Left ventricle myocardium inferior (tissue), 1 donor: ENCODE measurements around the gene MSMB. TPM values are rescaled to one million over a fixed set of nuclear protein-coding genes. Genes with fewer than 3 reads are reported as not detected.

ENCODE experiments used
- DNase-seq: peaks from one replicate; pipeline ENCODE4 v3.0.0-alpha.2; 2020
- H3K27ac ChIP-seq: fragments of 200-600 bp; replicated peaks from 2 replicates; pipeline ENCODE4 v1.8.0; 2021
- H3K27me3 ChIP-seq: fragments of 200-600 bp; 2 replicates; pipeline ENCODE4 v1.8.0; 2021; ENCODE audit warnings: low read depth
- H3K36me3 ChIP-seq: fragments of 200-600 bp; 2 replicates; pipeline ENCODE4 v1.8.0; 2021
- H3K4me1 ChIP-seq: fragments of 200-600 bp; 2 replicates; pipeline ENCODE4 v1.8.0; 2021
- H3K4me3 ChIP-seq: fragments of 200-600 bp; 2 replicates; pipeline ENCODE4 v1.8.0; 2021; ENCODE audit warnings: mild to moderate bottlenecking, moderate library complexity
- H3K9me3 ChIP-seq: fragments of 200-600 bp; replicated peaks from 2 replicates; pipeline ENCODE4 v1.8.0; 2021
- CTCF ChIP-seq: fragments of 200-600 bp; IDR thresholded peaks from 2 replicates; pipeline ENCODE4 v1.8.0; 2021; ENCODE audit warnings: antibody characterized with exemption, mild to moderate bottlenecking, borderline replicate concordance
- intact Hi-C: fragments of 100-400 bp; cut with micrococcal nuclease; formaldehyde crosslinking; loops from one replicate; pipeline ENCODE4 v1.11.0; 2022
- total RNA-seq: library from RNA; stranded (reverse); fragmentation: NEBNext Ultra II Directional; extraction: Animal tissue kit (Norgen Biotek cat#: 25700); gene quantifications from one replicate; pipeline ENCODE4 v1.2.1, GENCODE V29; 2021
- donor health status: DM: no; HTN: yes; CAD: no; lungs with severe emphysema.

The MSMB gene
- total RNA-seq, 1 donor from 2014 or later = not detected

GRCh38 chr10:46048152-46048551, 2.1 kb upstream of the MSMB start:
- no peak for TF ChIP-seq CTCF
- no peak overlapping the region for H3K4me3 ChIP-seq
- H3K9me3 ChIP-seq = no peaks in the 10 kb centered on the region
- H3K27me3 ChIP-seq = peaks cover 68% of the 10 kb centered on the region
- no peak for DNase-seq
- H3K4me1 ChIP-seq = no peaks in the 10 kb centered on the region
- intact Hi-C loops = no loop called here
- no peak overlapping the region for H3K27ac ChIP-seq
- H3K36me3 ChIP-seq = no peaks in the 10 kb centered on the region

- Histone ChIP-seq H3K4me3 (no peak overlapping the region), H3K9me3 (no peaks in the 10 kb centered on the region), H3K27ac (no peak overlapping the region), H3K27me3 (peaks cover 33% of the 10 kb centered on the region), H3K36me3 (no peaks in the 10 kb centered on the region), H3K4me1 (no peaks in the 10 kb centered on the region)
- DNase-seq = no peak
- intact Hi-C loops = no loop called here
- TF ChIP-seq CTCF = no peak
Observed at GRCh38 chr10:46042527-46042926, 3.5 kb downstream of the MSMB start.

GRCh38 chr10:46040004-46040403, 6.1 kb downstream of the MSMB start:
- no peak for DNase-seq
- H3K4me3 ChIP-seq = no peak overlapping the region
- no peaks in the 10 kb centered on the region for H3K4me1 ChIP-seq
- peaks cover 21% of the 10 kb centered on the region for H3K27me3 ChIP-seq
- intact Hi-C loops = no loop called here
- no peaks in the 10 kb centered on the region for H3K9me3 ChIP-seq
- no peak for TF ChIP-seq CTCF
- no peaks in the 10 kb centered on the region for H3K36me3 ChIP-seq
- no peak overlapping the region for H3K27ac ChIP-seq

- Histone ChIP-seq H3K27me3 (peaks cover 18% of the 10 kb centered on the region), H3K4me1 (peaks cover 4% of the 10 kb centered on the region), H3K27ac (no peak overlapping the region), H3K4me3 (no peak overlapping the region), H3K9me3 (no peaks in the 10 kb centered on the region), H3K36me3 (no peaks in the 10 kb centered on the region)
- DNase-seq = no peak
- intact Hi-C loops = no loop called here
- TF ChIP-seq CTCF = no peak
Observed at GRCh38 chr10:46037107-46037825, 8.8 kb downstream of the MSMB start.

GRCh38 chr10:46035923-46036849, 9.9 kb downstream of the MSMB start:
- no peaks in the 10 kb centered on the region for H3K9me3 ChIP-seq
- DNase-seq = no peak
- peaks cover 12% of the 10 kb centered on the region for H3K27me3 ChIP-seq
- H3K27ac ChIP-seq = no peak overlapping the region
- intact Hi-C loops = no loop called here
- peaks cover 4% of the 10 kb centered on the region for H3K4me1 ChIP-seq
- TF ChIP-seq CTCF = no peak
- no peak overlapping the region for H3K4me3 ChIP-seq
- H3K36me3 ChIP-seq = no peaks in the 10 kb centered on the region
